GM23338 (cell line): ENCODE measurements around the gene DYNLRB1. TPM values are rescaled to one million over a fixed set of nuclear protein-coding genes. Genes with fewer than 3 reads are reported as not detected.

Experiments
- ATAC-seq: fragments of 200-7000 bp; cut with Tn5 transposase; 3 replicates; pipeline ENCODE4 v1.9.1; 2020
- DNase-seq: peaks from one replicate; pipeline ENCODE4 v3.0.0-alpha.2; 2015; ENCODE audit warnings: low spot score
- H2AFZ ChIP-seq: fragments of 200-600 bp; sonication (generic); 2 replicates; pipeline ENCODE4 v1.8.0; 2016; ENCODE audit warnings: antibody characterized with exemption, mild to moderate bottlenecking, moderate library complexity
- H3F3A ChIP-seq: fragments of 200-600 bp; sonication (generic); replicated peaks from 2 replicates; pipeline ENCODE4 v1.8.0; 2017; ENCODE audit warnings: antibody characterized with exemption, mixed run types, low read depth
- H3K27ac ChIP-seq: fragments of 200-600 bp; sonication (generic); 2 replicates; pipeline ENCODE4 v1.6.1; 2016; ENCODE audit warnings: low read depth
- H3K27me3 ChIP-seq: fragments of 200-600 bp; sonication (generic); 2 replicates; pipeline ENCODE4 v1.8.0; 2016; ENCODE audit warnings: mild to moderate bottlenecking, mixed run types, moderate library complexity; ENCODE audit not compliant: insufficient read depth
- H3K36me3 ChIP-seq: fragments of 200-600 bp; sonication (generic); 2 replicates; pipeline ENCODE4 v1.8.0; 2016; ENCODE audit warnings: mild to moderate bottlenecking; ENCODE audit not compliant: insufficient read depth
- H3K4me1 ChIP-seq: fragments of 200-600 bp; sonication (generic); 2 replicates; pipeline ENCODE4 v1.8.0; 2016; ENCODE audit warnings: mild to moderate bottlenecking, moderate library complexity; ENCODE audit not compliant: insufficient read depth
- H3K4me2 ChIP-seq: fragments of 200-600 bp; sonication (generic); 2 replicates; pipeline ENCODE4 v1.7.1; 2017; ENCODE audit warnings: mixed run types
- H3K4me3 ChIP-seq: fragments of 200-600 bp; sonication (generic); 2 replicates; pipeline ENCODE4 v1.6.1; 2016; ENCODE audit warnings: mixed run types
- H3K79me2 ChIP-seq: fragments of 200-600 bp; sonication (generic); replicated peaks from 2 replicates; pipeline ENCODE4 v1.8.0; 2017; ENCODE audit warnings: mild to moderate bottlenecking; ENCODE audit not compliant: insufficient read depth
- H3K9me2 ChIP-seq: fragments of 200-600 bp; sonication (generic); 2 replicates; pipeline ENCODE4 v1.8.0; 2017; ENCODE audit not compliant: insufficient read depth
- H4K20me1 ChIP-seq: fragments of 200-600 bp; sonication (generic); replicated peaks from 2 replicates; pipeline ENCODE4 v1.8.0; 2017; ENCODE audit warnings: mild to moderate bottlenecking; ENCODE audit not compliant: insufficient read depth
- H3K27ac Mint-ChIP-seq: 2 replicates; pipeline ENCODE4 v1.8.0; 2020; ENCODE audit warnings: inconsistent platforms, mild to moderate bottlenecking, moderate library complexity, mixed read lengths
- H3K27me3 Mint-ChIP-seq: 3 replicates; pipeline ENCODE4 v1.8.0; 2022; ENCODE audit warnings: low read depth, mild to moderate bottlenecking, moderate library complexity, mixed read lengths, inconsistent platforms; ENCODE audit not compliant: insufficient read depth, poor library complexity
- H3K36me3 Mint-ChIP-seq: 3 replicates; pipeline ENCODE4 v1.8.0; 2021; ENCODE audit warnings: low read depth, mild to moderate bottlenecking, inconsistent platforms, moderate library complexity, mixed read lengths
- H3K4me1 Mint-ChIP-seq: 3 replicates; pipeline ENCODE4 v1.8.0; 2020; ENCODE audit warnings: mild to moderate bottlenecking, inconsistent platforms, mixed read lengths
- H3K4me3 Mint-ChIP-seq: 3 replicates; pipeline ENCODE4 v1.8.0; 2021; ENCODE audit warnings: moderate library complexity, mild to moderate bottlenecking, inconsistent platforms, mixed read lengths
- H3K9me3 Mint-ChIP-seq: 3 replicates; pipeline ENCODE4 v1.8.0; 2020; ENCODE audit warnings: moderate library complexity, mild to moderate bottlenecking, inconsistent platforms, mixed read lengths
- CREB1 ChIP-seq: fragments of 250-450 bp; sonication (Bioruptor Pico); IDR thresholded peaks from 2 replicates; pipeline ENCODE4 v1.5.0; 2020; ENCODE audit warnings: low read depth, mild to moderate bottlenecking, moderate library complexity
- CTCF ChIP-seq, 2 experiments: fragments of 200-600 bp in 1 of 2; sonication (generic) in 1 of 2; conservative IDR thresholded peaks; 2 replicates each; pipeline versions ENCODE4 v1.5.1 to v1.6.1; 2016 to 2017; ENCODE audit warnings: antibody characterized with exemption in 2 of 2, low read depth in 2 of 2, mild to moderate bottlenecking in 2 of 2, moderate library complexity in 1 of 2
- ETS1 ChIP-seq: IDR thresholded peaks from 2 replicates; pipeline ENCODE4 v1.6.1; 2016; ENCODE audit warnings: antibody characterized with exemption
- EZH2 ChIP-seq: fragments of 200-600 bp; sonication (generic); IDR thresholded peaks from one replicate; pipeline ENCODE4 v1.8.0; 2017; ENCODE audit warnings: antibody characterized with exemption, mild to moderate bottlenecking, low read depth; ENCODE audit not compliant: unreplicated experiment
- EZH2phosphoT487 ChIP-seq: fragments of 200-600 bp; sonication (generic); IDR thresholded peaks from one replicate; pipeline ENCODE4 v1.8.1; 2018; ENCODE audit warnings: antibody characterized with exemption; ENCODE audit not compliant: unreplicated experiment
- JUNB ChIP-seq: IDR thresholded peaks from one replicate; pipeline ENCODE4 v1.6.1; 2016; ENCODE audit warnings: antibody characterized with exemption; ENCODE audit not compliant: unreplicated experiment
- NANOG ChIP-seq: IDR thresholded peaks from 2 replicates; pipeline ENCODE4 v1.6.1; 2016; ENCODE audit warnings: antibody characterized with exemption, borderline replicate concordance
- POLR2AphosphoS5 ChIP-seq: IDR thresholded peaks from 2 replicates; pipeline ENCODE4 v1.6.1; 2016; ENCODE audit warnings: antibody characterized with exemption, low read depth
- REST ChIP-seq: IDR thresholded peaks from one replicate; pipeline ENCODE4 v1.6.1; 2018; ENCODE audit warnings: antibody characterized with exemption; ENCODE audit not compliant: unreplicated experiment
- STAT1 ChIP-seq: IDR thresholded peaks from one replicate; pipeline ENCODE4 v1.6.1; 2016; ENCODE audit warnings: antibody characterized with exemption; ENCODE audit not compliant: unreplicated experiment
- ZNF114 ChIP-seq: fragments of 250-450 bp; sonication (Bioruptor Pico); IDR thresholded peaks from 2 replicates; pipeline ENCODE4 v1.5.0; 2020; ENCODE audit warnings: mild to moderate bottlenecking, moderate library complexity
- ZNF331 ChIP-seq: fragments of 250-450 bp; sonication (Bioruptor Pico); IDR thresholded peaks from 2 replicates; pipeline ENCODE4 v1.5.0; 2020; ENCODE audit warnings: low read depth, mild to moderate bottlenecking, moderate library complexity
- ZNF462 ChIP-seq: fragments of 250-450 bp; sonication (Bioruptor Pico); IDR thresholded peaks from 2 replicates; pipeline ENCODE4 v1.5.0; 2020; ENCODE audit warnings: mild to moderate bottlenecking, moderate library complexity
- polyA plus RNA-seq: library from polyadenylated mRNA; unstranded; fragments of >200 nt; fragmentation: Nextera tagmentation; extraction: Ambion mirVana; gene quantifications from 2 replicates; pipeline ENCODE4 v1.2.1, GENCODE V29; 2016
- total RNA-seq: library from RNA; depleted of rRNA; stranded (reverse); fragments of >200 nt; shearing (Covaris generic); gene quantifications from 2 replicates; pipeline ENCODE4 v1.2.3, GENCODE V29; 2014

DYNLRB1 gene
- total and polyA plus RNA-seq, 2 experiments from 2014 or later: 107 to 376 TPM

GRCh38 chr20:34558320-34559218 is 42.3 kb downstream of the DYNLRB1 start, which contains the start of gene MAP1LC3A:
Gene MAP1LC3A, plus strand, starts transcription at chr20:34558718. Its CDS starts 151 bp downstream, at chr20:34558869.
- Histone ChIP-seq H3K9me2 (no peaks in the 10 kb centered on the region), H3K79me2 (no peaks in the 10 kb centered on the region), H3K27ac (no peak within 1 kb of the TSS), H2AFZ (peak within 1 kb of the TSS; percentile 100), H3K4me3 (peak within 1 kb of the TSS; percentile 91), H3F3A (no peaks in the 10 kb centered on the region), H3K36me3 (no peaks in the 10 kb centered on the region), H3K4me1 (no peaks in the 10 kb centered on the region), H4K20me1 (no peaks in the 10 kb centered on the region; the same call in 1 of the 2 replicates), H3K27me3 (peaks cover 6% of the 10 kb centered on the region; the same call in 1 of the 2 replicates), H3K4me2 (peak within 1 kb of the TSS; percentile 78)
- H3K4me3 Mint-ChIP-seq: peak within 1 kb of the TSS; percentile 69
- ATAC-seq (peak; percentile 78), DNase-seq (peak; percentile 98)
- peaks cover 3% of the 10 kb centered on the region for H3K27me3 Mint-ChIP-seq
- peaks cover 3% of the 10 kb centered on the region; the same call in 1 of the 3 replicates for H3K4me1 Mint-ChIP-seq
- TF ChIP-seq CREB1 (CRISPR knock-in tag) (peak; percentile 100), EZH2 (no peak), ETS1 (no peak), ZNF114 (CRISPR knock-in tag) (no peak), REST (no peak), STAT1 (no peak), ZNF462 (CRISPR knock-in tag) (no peak), ZNF331 (no peak), NANOG (no peak), EZH2phosphoT487 (no peak), JUNB (no peak), POLR2AphosphoS5 (peak; percentile 39; the same call in 1 of the 2 replicates), CTCF (conservative IDR thresholded peaks at IDR 0.05; ENCODE audit: low read depth in 2 of 2) (no peak)
- 0 out of 2 replicates have a peak within 1 kb of the TSS, but pooled peaks have one; percentile 8 for H3K27ac Mint-ChIP-seq
- no peaks in the 10 kb centered on the region; the same call in 1 of the 3 replicates for H3K36me3 Mint-ChIP-seq
- no peaks in the 10 kb centered on the region for H3K9me3 Mint-ChIP-seq
